ENCODE results near the gene CDH13.

CDH13 gene

GRCh38 chr16:83530293-83530692, 903.5 kb downstream of the CDH13 start:
- no peaks in the 10 kb centered on the region for H3K9me2 ChIP-seq (replicated peaks; ENCODE audit: control insufficient read depth, low read length)
- no peak overlapping the region for H3K4me2 ChIP-seq (ENCODE audit: low read length)
- H3K9me3 ChIP-seq (ENCODE audit: control insufficient read depth, insufficient read depth, low read length) = no peaks in the 10 kb centered on the region
- TF ChIP-seq CTCF (IDR thresholded peaks at IDR 0.05; ENCODE audit: low read depth, low read length, poor library complexity, severe bottlenecking) (no peak), EZH2phosphoT487 (IDR thresholded peaks at IDR 0.05; ENCODE audit: borderline replicate concordance, low read length) (no peak)
- H3F3A ChIP-seq (ENCODE audit: control insufficient read depth, insufficient read depth) = no peaks in the 10 kb centered on the region
- no peaks in the 10 kb centered on the region for H3K36me3 ChIP-seq (ENCODE audit: control insufficient read depth, low read length)
- H3K79me2 ChIP-seq (ENCODE audit: control insufficient read depth, low read length) = no peaks in the 10 kb centered on the region
- no peaks in the 10 kb centered on the region for H3K4me1 ChIP-seq (ENCODE audit: control insufficient read depth, low read length)
- H3K27ac ChIP-seq (ENCODE audit: low read depth, low read length) = no peak overlapping the region
- no peaks in the 10 kb centered on the region for H3K27me3 ChIP-seq (ENCODE audit: control insufficient read depth, low read length)
- no peaks in the 10 kb centered on the region for H4K20me1 ChIP-seq (ENCODE audit: control insufficient read depth, insufficient read depth, low read depth, low read length)
- no peak overlapping the region for H3K4me3 ChIP-seq (ENCODE audit: low read length)

GRCh38 chr16:83532634-83533033, 905.9 kb downstream of the CDH13 start:
- no peak for TF ChIP-seq CTCF (IDR thresholded peaks at IDR 0.05; ENCODE audit: low read depth, low read length, poor library complexity, severe bottlenecking)
- TF ChIP-seq EZH2phosphoT487 (IDR thresholded peaks at IDR 0.05; ENCODE audit: borderline replicate concordance, low read length) = no peak
- Histone ChIP-seq H3K4me1 (ENCODE audit: control insufficient read depth, low read length) (no peaks in the 10 kb centered on the region), H3K27me3 (ENCODE audit: control insufficient read depth, low read length) (no peaks in the 10 kb centered on the region), H3K79me2 (ENCODE audit: control insufficient read depth, low read length) (no peaks in the 10 kb centered on the region), H3K9me3 (ENCODE audit: control insufficient read depth, insufficient read depth, low read length) (no peaks in the 10 kb centered on the region), H3K4me3 (ENCODE audit: low read length) (no peak overlapping the region), H3K4me2 (ENCODE audit: low read length) (no peak overlapping the region), H3K27ac (ENCODE audit: low read depth, low read length) (no peak overlapping the region), H3F3A (ENCODE audit: control insufficient read depth, insufficient read depth) (no peaks in the 10 kb centered on the region), H3K9me2 (replicated peaks; ENCODE audit: control insufficient read depth, low read length) (no peaks in the 10 kb centered on the region), H3K36me3 (ENCODE audit: control insufficient read depth, low read length) (no peaks in the 10 kb centered on the region), H4K20me1 (ENCODE audit: control insufficient read depth, insufficient read depth, low read depth, low read length) (no peaks in the 10 kb centered on the region)

- Histone ChIP-seq H3K36me3 (ENCODE audit: control insufficient read depth, low read length) (no peaks in the 10 kb centered on the region), H3K9me3 (ENCODE audit: control insufficient read depth, insufficient read depth, low read length) (no peaks in the 10 kb centered on the region), H3K79me2 (ENCODE audit: control insufficient read depth, low read length) (no peaks in the 10 kb centered on the region), H3K9me2 (replicated peaks; ENCODE audit: control insufficient read depth, low read length) (no peaks in the 10 kb centered on the region), H3K27ac (ENCODE audit: low read depth, low read length) (no peak overlapping the region), H4K20me1 (ENCODE audit: control insufficient read depth, insufficient read depth, low read depth, low read length) (no peaks in the 10 kb centered on the region), H3K4me1 (ENCODE audit: control insufficient read depth, low read length) (no peaks in the 10 kb centered on the region), H3K27me3 (ENCODE audit: control insufficient read depth, low read length) (no peaks in the 10 kb centered on the region), H3K4me2 (ENCODE audit: low read length) (no peak overlapping the region), H3K4me3 (ENCODE audit: low read length) (no peak overlapping the region), H3F3A (ENCODE audit: control insufficient read depth, insufficient read depth) (no peaks in the 10 kb centered on the region)
- no peak for TF ChIP-seq EZH2phosphoT487 (IDR thresholded peaks at IDR 0.05; ENCODE audit: borderline replicate concordance, low read length)
- TF ChIP-seq CTCF (IDR thresholded peaks at IDR 0.05; ENCODE audit: low read depth, low read length, poor library complexity, severe bottlenecking) = no peak
These were observed 906.4 kb downstream of the CDH13 start for GRCh38 chr16:83533193-83533592.

GRCh38 chr16:83538707-83539106, 911.9 kb downstream of the CDH13 start:
- Histone ChIP-seq H3K4me2 (ENCODE audit: low read length) (no peak overlapping the region), H3K36me3 (ENCODE audit: control insufficient read depth, low read length) (no peaks in the 10 kb centered on the region), H4K20me1 (ENCODE audit: control insufficient read depth, insufficient read depth, low read depth, low read length) (no peaks in the 10 kb centered on the region), H3K27ac (ENCODE audit: low read depth, low read length) (no peak overlapping the region), H3K4me3 (ENCODE audit: low read length) (no peak overlapping the region), H3K27me3 (ENCODE audit: control insufficient read depth, low read length) (no peaks in the 10 kb centered on the region), H3K4me1 (ENCODE audit: control insufficient read depth, low read length) (no peaks in the 10 kb centered on the region), H3K79me2 (ENCODE audit: control insufficient read depth, low read length) (no peaks in the 10 kb centered on the region), H3K9me3 (ENCODE audit: control insufficient read depth, insufficient read depth, low read length) (no peaks in the 10 kb centered on the region), H3F3A (ENCODE audit: control insufficient read depth, insufficient read depth) (no peaks in the 10 kb centered on the region), H3K9me2 (replicated peaks; ENCODE audit: control insufficient read depth, low read length) (no peaks in the 10 kb centered on the region)
- TF ChIP-seq CTCF (IDR thresholded peaks at IDR 0.05; ENCODE audit: low read depth, low read length, poor library complexity, severe bottlenecking) (no peak), EZH2phosphoT487 (IDR thresholded peaks at IDR 0.05; ENCODE audit: borderline replicate concordance, low read length) (no peak)

Measured in DOHH2 (cell line).